ENCODE measurements around the gene CAPN3. TPM values are rescaled to one million over a fixed set of nuclear protein-coding genes. Genes with fewer than 3 reads are reported as not detected.

The CAPN3 gene
- total and polyA plus RNA-seq, 2 experiments from 2014 or later: 0.84 to 1.1 TPM

- H3K4me1 ChIP-seq (ENCODE audit: insufficient read depth): no peaks in the 10 kb centered on the region
- H3K36me3 ChIP-seq (ENCODE audit: insufficient read depth): no peaks in the 10 kb centered on the region
- Mint-ChIP-seq H3K4me3 (no peak overlapping the region), H3K9me3 (no peaks in the 10 kb centered on the region; the same call in 1 of the 3 replicates), H3K27me3 (ENCODE audit: insufficient read depth, low read depth, poor library complexity) (peaks cover 3% of the 10 kb centered on the region), H3K36me3 (ENCODE audit: low read depth) (no peaks in the 10 kb centered on the region; the same call in 2 of the 3 replicates), H3K4me1 (no peaks in the 10 kb centered on the region; the same call in 2 of the 3 replicates), H3K27ac (no peak overlapping the region)
- no peak overlapping the region for H3K4me3 ChIP-seq
- no peaks in the 10 kb centered on the region for H3K9me2 ChIP-seq (ENCODE audit: insufficient read depth)
- no peak for TF ChIP-seq POLR2AphosphoS5 (IDR thresholded peaks at IDR 0.05; ENCODE audit: low read depth)
- TF ChIP-seq NANOG (IDR thresholded peaks at IDR 0.05; ENCODE audit: borderline replicate concordance): no peak
- TF ChIP-seq JUNB (IDR thresholded peaks at IDR 0.05; ENCODE audit: unreplicated experiment): no peak
- TF ChIP-seq EZH2phosphoT487 (IDR thresholded peaks at IDR 0.05; ENCODE audit: unreplicated experiment): no peak
- no peak for TF ChIP-seq STAT1 (IDR thresholded peaks at IDR 0.05; ENCODE audit: unreplicated experiment)
- no peak for TF ChIP-seq REST (IDR thresholded peaks at IDR 0.05; ENCODE audit: unreplicated experiment)
- no peak for TF ChIP-seq ZNF114 (CRISPR knock-in tag; IDR thresholded peaks at IDR 0.05)
- no peak for TF ChIP-seq ZNF331 (CRISPR knock-in tag; IDR thresholded peaks at IDR 0.05; ENCODE audit: low read depth)
- TF ChIP-seq, protein P1, sequence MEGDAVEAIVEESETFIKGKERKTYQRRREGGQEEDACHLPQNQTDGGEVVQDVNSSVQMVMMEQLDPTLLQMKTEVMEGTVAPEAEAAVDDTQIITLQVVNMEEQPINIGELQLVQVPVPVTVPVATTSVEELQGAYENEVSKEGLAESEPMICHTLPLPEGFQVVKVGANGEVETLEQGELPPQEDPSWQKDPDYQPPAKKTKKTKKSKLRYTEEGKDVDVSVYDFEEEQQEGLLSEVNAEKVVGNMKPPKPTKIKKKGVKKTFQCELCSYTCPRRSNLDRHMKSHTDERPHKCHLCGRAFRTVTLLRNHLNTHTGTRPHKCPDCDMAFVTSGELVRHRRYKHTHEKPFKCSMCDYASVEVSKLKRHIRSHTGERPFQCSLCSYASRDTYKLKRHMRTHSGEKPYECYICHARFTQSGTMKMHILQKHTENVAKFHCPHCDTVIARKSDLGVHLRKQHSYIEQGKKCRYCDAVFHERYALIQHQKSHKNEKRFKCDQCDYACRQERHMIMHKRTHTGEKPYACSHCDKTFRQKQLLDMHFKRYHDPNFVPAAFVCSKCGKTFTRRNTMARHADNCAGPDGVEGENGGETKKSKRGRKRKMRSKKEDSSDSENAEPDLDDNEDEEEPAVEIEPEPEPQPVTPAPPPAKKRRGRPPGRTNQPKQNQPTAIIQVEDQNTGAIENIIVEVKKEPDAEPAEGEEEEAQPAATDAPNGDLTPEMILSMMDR (conservative IDR thresholded peaks at IDR 0.05; ENCODE audit: low read depth in 2 of 2): no peak
- TF ChIP-seq CREB1 (CRISPR knock-in tag; IDR thresholded peaks at IDR 0.05; ENCODE audit: low read depth): no peak
- TF ChIP-seq, protein P2, sequence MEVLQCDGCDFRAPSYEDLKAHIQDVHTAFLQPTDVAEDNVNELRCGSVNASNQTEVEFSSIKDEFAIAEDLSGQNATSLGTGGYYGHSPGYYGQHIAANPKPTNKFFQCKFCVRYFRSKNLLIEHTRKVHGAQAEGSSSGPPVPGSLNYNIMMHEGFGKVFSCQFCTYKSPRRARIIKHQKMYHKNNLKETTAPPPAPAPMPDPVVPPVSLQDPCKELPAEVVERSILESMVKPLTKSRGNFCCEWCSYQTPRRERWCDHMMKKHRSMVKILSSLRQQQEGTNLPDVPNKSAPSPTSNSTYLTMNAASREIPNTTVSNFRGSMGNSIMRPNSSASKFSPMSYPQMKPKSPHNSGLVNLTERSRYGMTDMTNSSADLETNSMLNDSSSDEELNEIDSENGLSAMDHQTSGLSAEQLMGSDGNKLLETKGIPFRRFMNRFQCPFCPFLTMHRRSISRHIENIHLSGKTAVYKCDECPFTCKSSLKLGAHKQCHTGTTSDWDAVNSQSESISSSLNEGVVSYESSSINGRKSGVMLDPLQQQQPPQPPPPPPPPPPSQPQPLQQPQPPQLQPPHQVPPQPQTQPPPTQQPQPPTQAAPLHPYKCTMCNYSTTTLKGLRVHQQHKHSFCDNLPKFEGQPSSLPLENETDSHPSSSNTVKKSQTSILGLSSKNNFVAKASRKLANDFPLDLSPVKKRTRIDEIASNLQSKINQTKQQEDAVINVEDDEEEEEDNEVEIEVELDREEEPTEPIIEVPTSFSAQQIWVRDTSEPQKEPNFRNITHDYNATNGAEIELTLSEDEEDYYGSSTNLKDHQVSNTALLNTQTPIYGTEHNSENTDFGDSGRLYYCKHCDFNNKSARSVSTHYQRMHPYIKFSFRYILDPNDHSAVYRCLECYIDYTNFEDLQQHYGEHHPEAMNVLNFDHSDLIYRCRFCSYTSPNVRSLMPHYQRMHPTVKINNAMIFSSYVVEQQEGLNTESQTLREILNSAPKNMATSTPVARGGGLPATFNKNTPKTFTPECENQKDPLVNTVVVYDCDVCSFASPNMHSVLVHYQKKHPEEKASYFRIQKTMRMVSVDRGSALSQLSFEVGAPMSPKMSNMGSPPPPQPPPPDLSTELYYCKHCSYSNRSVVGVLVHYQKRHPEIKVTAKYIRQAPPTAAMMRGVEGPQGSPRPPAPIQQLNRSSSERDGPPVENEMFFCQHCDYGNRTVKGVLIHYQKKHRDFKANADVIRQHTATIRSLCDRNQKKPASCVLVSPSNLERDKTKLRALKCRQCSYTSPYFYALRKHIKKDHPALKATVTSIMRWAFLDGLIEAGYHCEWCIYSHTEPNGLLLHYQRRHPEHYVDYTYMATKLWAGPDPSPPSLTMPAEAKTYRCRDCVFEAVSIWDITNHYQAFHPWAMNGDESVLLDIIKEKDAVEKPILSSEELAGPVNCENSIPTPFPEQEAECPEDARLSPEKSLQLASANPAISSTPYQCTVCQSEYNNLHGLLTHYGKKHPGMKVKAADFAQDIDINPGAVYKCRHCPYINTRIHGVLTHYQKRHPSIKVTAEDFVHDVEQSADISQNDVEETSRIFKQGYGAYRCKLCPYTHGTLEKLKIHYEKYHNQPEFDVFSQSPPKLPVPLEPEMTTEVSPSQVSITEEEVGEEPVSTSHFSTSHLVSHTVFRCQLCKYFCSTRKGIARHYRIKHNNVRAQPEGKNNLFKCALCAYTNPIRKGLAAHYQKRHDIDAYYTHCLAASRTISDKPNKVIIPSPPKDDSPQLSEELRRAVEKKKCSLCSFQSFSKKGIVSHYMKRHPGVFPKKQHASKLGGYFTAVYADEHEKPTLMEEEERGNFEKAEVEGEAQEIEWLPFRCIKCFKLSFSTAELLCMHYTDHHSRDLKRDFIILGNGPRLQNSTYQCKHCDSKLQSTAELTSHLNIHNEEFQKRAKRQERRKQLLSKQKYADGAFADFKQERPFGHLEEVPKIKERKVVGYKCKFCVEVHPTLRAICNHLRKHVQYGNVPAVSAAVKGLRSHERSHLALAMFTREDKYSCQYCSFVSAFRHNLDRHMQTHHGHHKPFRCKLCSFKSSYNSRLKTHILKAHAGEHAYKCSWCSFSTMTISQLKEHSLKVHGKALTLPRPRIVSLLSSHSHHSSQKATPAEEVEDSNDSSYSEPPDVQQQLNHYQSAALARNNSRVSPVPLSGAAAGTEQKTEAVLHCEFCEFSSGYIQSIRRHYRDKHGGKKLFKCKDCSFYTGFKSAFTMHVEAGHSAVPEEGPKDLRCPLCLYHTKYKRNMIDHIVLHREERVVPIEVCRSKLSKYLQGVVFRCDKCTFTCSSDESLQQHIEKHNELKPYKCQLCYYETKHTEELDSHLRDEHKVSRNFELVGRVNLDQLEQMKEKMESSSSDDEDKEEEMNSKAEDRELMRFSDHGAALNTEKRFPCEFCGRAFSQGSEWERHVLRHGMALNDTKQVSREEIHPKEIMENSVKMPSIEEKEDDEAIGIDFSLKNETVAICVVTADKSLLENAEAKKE (CRISPR knock-in tag; IDR thresholded peaks at IDR 0.05): no peak
- no peak for TF ChIP-seq EZH2 (IDR thresholded peaks at IDR 0.05; ENCODE audit: low read depth, unreplicated experiment)
- no peak for TF ChIP-seq ETS1 (IDR thresholded peaks at IDR 0.05)
- DNase-seq (ENCODE audit: low spot score) (no peak), ATAC-seq (no peak)
- no peaks in the 10 kb centered on the region for H3F3A ChIP-seq (replicated peaks; ENCODE audit: low read depth)
- no peaks in the 10 kb centered on the region for H3K79me2 ChIP-seq (replicated peaks; ENCODE audit: insufficient read depth)
- no peaks in the 10 kb centered on the region for H4K20me1 ChIP-seq (replicated peaks; ENCODE audit: insufficient read depth)
- no peaks in the 10 kb centered on the region for H3K27me3 ChIP-seq (ENCODE audit: insufficient read depth)
- no peak overlapping the region for H3K4me2 ChIP-seq
- no peak overlapping the region for H2AFZ ChIP-seq
- no peak overlapping the region for H3K27ac ChIP-seq (ENCODE audit: low read depth)
Observed at GRCh38 chr15:42402455-42403205, 43.3 kb downstream of the CAPN3 start.

Data from GM23338 (cell line).